Measurements from ENCODE around the gene CYGB. TPM values are rescaled to one million over a fixed set of nuclear protein-coding genes. Genes with fewer than 3 reads are reported as not detected.

Gene CYGB
- total and polyA plus RNA-seq, 2 of the 13 experiments (the other 11 are each of a cell fraction or from before 2014, with no cell fraction given): 18.9 to 27.1 TPM

DNA sequence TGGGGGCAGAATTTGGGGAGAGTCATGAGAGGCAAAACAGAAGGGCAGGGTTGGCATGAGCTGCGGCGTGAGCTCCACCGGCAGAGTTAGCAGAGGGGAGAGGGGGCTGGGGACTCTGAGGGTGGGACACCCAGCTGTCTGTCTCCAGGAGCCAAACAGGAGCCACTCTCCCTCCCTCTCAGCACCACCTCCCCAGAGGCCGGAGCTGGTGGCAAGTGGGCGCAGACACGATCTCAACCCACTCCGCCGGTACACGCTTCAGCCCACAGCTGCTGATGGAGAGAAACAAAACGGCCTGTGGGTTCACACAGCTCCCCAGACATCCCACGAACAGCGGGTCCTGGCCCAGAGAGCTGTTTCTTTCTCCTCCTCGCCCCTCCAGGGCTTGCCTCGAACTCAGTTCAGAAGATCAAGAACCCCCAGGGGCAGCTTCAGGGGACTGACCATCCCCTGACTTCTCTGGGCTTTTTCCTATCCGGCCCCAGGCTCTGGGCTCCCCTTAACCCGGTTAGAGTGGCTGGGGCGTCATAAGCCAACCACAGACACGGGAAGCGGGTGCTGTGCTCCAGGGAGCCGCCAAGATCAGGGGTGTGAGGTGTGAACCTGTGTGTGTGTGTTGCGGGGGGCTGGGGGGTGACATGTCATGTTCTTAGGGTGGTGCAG, 43.9 kb downstream of the CYGB start (continued):
- TF ChIP-seq LCORL (IDR thresholded peaks at IDR 0.05) (no peak), LCORL (CRISPR knock-in tag; IDR thresholded peaks at IDR 0.05) (no peak), ZFYVE20 (CRISPR knock-in tag; IDR thresholded peaks at IDR 0.05; ENCODE audit: borderline replicate concordance, low read depth) (no peak), KDM5B (CRISPR knock-in tag; IDR thresholded peaks at IDR 0.05; ENCODE audit: borderline replicate concordance) (no peak)
- TF ChIP-seq, protein P1, sequence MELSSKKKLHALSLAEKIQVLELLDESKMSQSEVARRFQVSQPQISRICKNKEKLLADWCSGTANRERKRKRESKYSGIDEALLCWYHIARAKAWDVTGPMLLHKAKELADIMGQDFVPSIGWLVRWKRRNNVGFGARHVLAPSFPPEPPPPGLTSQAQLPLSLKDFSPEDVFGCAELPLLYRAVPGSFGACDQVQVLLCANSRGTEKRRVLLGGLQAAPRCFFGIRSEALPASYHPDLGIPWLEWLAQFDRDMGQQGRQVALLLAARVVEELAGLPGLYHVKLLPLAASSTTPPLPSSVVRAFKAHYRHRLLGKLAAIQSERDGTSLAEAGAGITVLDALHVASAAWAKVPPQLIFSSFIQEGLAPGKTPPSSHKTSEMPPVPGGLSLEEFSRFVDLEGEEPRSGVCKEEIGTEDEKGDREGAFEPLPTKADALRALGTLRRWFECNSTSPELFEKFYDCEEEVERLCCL (CRISPR knock-in tag; IDR thresholded peaks at IDR 0.05; ENCODE audit: borderline replicate concordance): no peak

DNA sequence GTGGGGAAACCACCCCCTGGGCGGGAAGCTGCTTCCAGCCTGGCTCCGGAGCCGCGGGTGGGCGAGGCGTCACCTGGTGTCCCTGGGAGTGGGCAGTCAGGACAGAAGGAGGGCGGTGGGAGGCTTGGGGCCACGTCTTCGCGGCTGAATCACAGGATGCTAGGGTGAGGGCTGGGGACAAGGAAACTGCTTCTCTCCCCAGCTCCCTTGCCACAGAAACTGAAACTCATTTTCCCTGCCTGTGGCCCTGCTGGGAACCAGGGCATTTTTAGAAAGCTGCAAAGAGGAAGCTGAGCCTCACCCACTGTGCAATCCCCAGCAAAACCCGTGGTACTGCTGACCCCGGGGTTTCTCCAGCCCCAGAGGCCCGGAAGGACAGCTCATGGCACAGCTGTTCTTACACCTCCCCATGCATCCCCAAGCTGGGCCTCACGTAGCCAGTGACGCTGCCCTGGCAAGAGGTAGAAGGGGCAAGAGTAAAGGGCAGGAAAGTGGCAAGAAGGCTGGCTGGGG, 44.5 kb downstream of the CYGB start:
- Histone ChIP-seq H3K27me3 (ENCODE audit: control insufficient read depth in 1 of 2, insufficient read depth in 2 of 2, low read length in 2 of 2) (no peaks in the 10 kb centered on the region), H3K4me2 (ENCODE audit: low read depth, low read length) (peak overlapping the region; percentile 72), H3K79me2 (ENCODE audit: insufficient read depth, low read length) (peaks cover 10% of the 10 kb centered on the region), H3K4me3 (replicated peaks in 1 of 3; ENCODE audit: insufficient read depth in 1 of 3, low read depth in 2 of 3, low read length in 3 of 3) (peak overlapping the region; percentile 1 to 47 (median 9); a peak in 2 of 6 replicates), H3K4me1 (ENCODE audit: insufficient read depth, low read length) (peaks cover 73% of the 10 kb centered on the region), H2AFZ (ENCODE audit: low read length) (no peak overlapping the region), H4K20me1 (ENCODE audit: insufficient read depth, low read length) (peaks cover 38% of the 10 kb centered on the region; the same call in 1 of the 2 replicates), H3K9ac (ENCODE audit: insufficient read depth, low read depth, low read length) (peak overlapping the region; percentile 43), H3K36me3 (replicated peaks in 1 of 2; ENCODE audit: control insufficient read depth in 1 of 2, insufficient read depth in 2 of 2, low read length in 2 of 2) (0 out of 5 replicates have a peak, but pooled peaks cover 0 to 1% of the 10 kb centered on the region in 2 experiments), H3K27ac (ENCODE audit: extremely low read length, insufficient read depth, low read length) (no peak overlapping the region), H3K9me3 (ENCODE audit: low read length) (no peaks in the 10 kb centered on the region)
- no TSS peak for BruUV-seq (replicated peaks)
- intact Hi-C loops (cut with micrococcal nuclease; ENCODE audit: unreplicated experiment): no loop called here
- POLR2A ChIA-PET: interaction anchor here (0.9 to 12.2 kb wide), 9 partner anchors 7 to 178 kb away, joined by 3 to 252 read pairs (median 3); partner anchors contain the start of genes PRPSAP1 and RHBDF2
- CTCF ChIA-PET (ENCODE audit: low intra/inter-chr PET ratio, low total read pairs): no interaction called here
- in situ Hi-C loops (cut with HindIII; ENCODE audit: extremely low pct_ligation_motif_present, low pct_unique_long_range_greater_than_20kb): no loop called here
- FAIRE-seq (no peak), DNase-seq (ENCODE audit: low spot score) (no peak), ATAC-seq (peak; percentile 28)
- 12% methylated on average over 15 of the region's 15 CpGs for WGBS (ENCODE audit: low lambda C conversion rate)
- peak; percentile 84 for TF ChIP-seq AGO2 (optimal IDR thresholded peaks at IDR 0.05; ENCODE audit: low read depth, low read length)
- TF ChIP-seq SMAD1 (CRISPR knock-in tag; IDR thresholded peaks at IDR 0.05; ENCODE audit: borderline replicate concordance, low read depth): peak; percentile 26; the same call in 1 of the 2 replicates
- TF ChIP-seq ZNF343 (CRISPR knock-in tag; IDR thresholded peaks at IDR 0.05): no peak
- TF ChIP-seq RBAK (CRISPR knock-in tag; IDR thresholded peaks at IDR 0.05): no peak
- TF ChIP-seq DNMT3B (CRISPR knock-in tag; conservative IDR thresholded peaks at IDR 0.05): no peak
- TF ChIP-seq POLR2G (IDR thresholded peaks at IDR 0.05; ENCODE audit: low read depth, low read length): peak; percentile 13
- TF ChIP-seq DNMT1 (CRISPR knock-in tag; IDR thresholded peaks at IDR 0.05): 0 out of 2 replicates have a peak, but pooled peaks have one; percentile 9
- TF ChIP-seq POLR2A (IDR thresholded peaks at IDR 0.05; ENCODE audit: insufficient read depth in 1 of 2, low read depth in 2 of 2, low read length in 2 of 2): peak in 1 of 2 experiments; percentile 0; a peak in 1 of 4 replicates
- TF ChIP-seq, protein P2, sequence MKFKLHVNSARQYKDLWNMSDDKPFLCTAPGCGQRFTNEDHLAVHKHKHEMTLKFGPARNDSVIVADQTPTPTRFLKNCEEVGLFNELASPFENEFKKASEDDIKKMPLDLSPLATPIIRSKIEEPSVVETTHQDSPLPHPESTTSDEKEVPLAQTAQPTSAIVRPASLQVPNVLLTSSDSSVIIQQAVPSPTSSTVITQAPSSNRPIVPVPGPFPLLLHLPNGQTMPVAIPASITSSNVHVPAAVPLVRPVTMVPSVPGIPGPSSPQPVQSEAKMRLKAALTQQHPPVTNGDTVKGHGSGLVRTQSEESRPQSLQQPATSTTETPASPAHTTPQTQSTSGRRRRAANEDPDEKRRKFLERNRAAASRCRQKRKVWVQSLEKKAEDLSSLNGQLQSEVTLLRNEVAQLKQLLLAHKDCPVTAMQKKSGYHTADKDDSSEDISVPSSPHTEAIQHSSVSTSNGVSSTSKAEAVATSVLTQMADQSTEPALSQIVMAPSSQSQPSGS (CRISPR knock-in tag; IDR thresholded peaks at IDR 0.05): no peak
- TF ChIP-seq ZZZ3 (CRISPR knock-in tag; IDR thresholded peaks at IDR 0.05; ENCODE audit: borderline replicate concordance): no peak
- 0 out of 2 replicates have a peak, but pooled peaks have one; percentile 43 for TF ChIP-seq NFKB2 (CRISPR knock-in tag; IDR thresholded peaks at IDR 0.05; ENCODE audit: borderline replicate concordance)
- TF ChIP-seq ZNF296 (CRISPR knock-in tag; conservative IDR thresholded peaks at IDR 0.05): 0 out of 2 replicates have a peak, but pooled peaks have one; percentile 38
